PFSK-1 (cell line): ENCODE data around the gene WDR7.

Source experiments
- FOXP2 ChIP-seq: optimal IDR thresholded peaks from 2 replicates; pipeline ENCODE3; 2011; ENCODE audit warnings: borderline replicate concordance, control low read depth, inconsistent platforms; ENCODE audit not compliant: insufficient read depth; ENCODE audit errors: extremely low read length, extremely low read depth
- POLR2AphosphoS5 ChIP-seq: IDR thresholded peaks from 2 replicates; pipeline ENCODE4 v1.6.1; 2012; ENCODE audit warnings: low read depth, mild to moderate bottlenecking, control low read depth, low read length, moderate library complexity
- REST ChIP-seq, 2 experiments: IDR thresholded peaks; 2 replicates each; pipeline versions ENCODE4 v1.6.1 to v1.8.0; 2011 to 2012; ENCODE audit warnings: low read depth in 2 of 2, low read length in 2 of 2, control low read depth in 1 of 2, inconsistent platforms in 1 of 2, mild to moderate bottlenecking in 1 of 2, moderate library complexity in 1 of 2; ENCODE audit not compliant: insufficient read depth in 1 of 2
- SIN3A ChIP-seq: IDR thresholded peaks from 2 replicates; pipeline ENCODE4 v1.6.1; 2012; ENCODE audit warnings: mild to moderate bottlenecking, low read length, moderate library complexity, borderline replicate concordance; ENCODE audit not compliant: insufficient read depth
- TAF1 ChIP-seq: IDR thresholded peaks from 2 replicates; pipeline ENCODE4 v1.6.1; 2012; ENCODE audit warnings: low read length, control low read depth, borderline replicate concordance; ENCODE audit not compliant: insufficient read depth

WDR7 gene

DNA sequence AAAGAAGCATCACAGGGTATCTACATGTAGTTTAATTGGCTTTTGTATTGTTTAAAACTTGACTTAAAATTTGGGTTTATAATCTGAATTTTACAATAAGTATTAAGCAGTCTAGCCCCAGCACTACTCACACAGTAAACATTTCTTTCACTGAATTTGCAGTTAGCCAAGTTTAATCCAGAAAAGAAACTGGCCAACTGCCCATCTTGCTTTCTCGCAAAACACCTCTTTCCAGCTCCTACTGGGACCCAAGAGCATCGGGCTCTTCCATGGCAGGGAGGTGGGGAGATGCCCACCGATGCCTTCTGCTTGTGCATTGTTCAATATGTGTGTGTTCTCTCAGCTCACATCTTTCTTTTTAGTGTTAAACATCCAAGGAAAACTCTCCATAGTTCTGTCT lies 283.0 kb downstream of the WDR7 start:
- no peak for TF ChIP-seq TAF1
- TF ChIP-seq REST (IDR thresholded peaks at IDR 0.05; ENCODE audit: insufficient read depth in 1 of 2, low read depth in 2 of 2, low read length in 2 of 2), result no peak
- TF ChIP-seq POLR2AphosphoS5, result no peak
- TF ChIP-seq FOXP2, result no peak
- no peak for TF ChIP-seq SIN3A

DNA sequence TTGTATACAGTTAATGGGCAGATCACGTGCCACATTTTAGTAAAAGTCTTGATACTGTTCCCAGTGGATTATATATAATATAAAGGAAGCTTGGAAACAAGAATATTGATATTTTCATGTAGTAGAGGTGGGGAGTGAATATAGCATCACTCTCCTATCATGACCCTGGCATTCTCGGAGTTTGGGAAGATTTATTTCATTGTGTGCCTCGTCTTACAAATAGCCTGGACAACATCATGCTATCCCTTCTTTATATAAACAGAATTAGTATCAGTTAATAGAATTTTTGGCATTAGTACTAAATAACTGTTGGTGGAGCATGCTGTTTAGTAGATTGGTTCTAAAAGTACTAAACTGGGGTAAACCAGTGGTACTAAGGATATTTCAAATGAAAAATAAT lies 283.7 kb downstream of the WDR7 start:
- TF ChIP-seq SIN3A (no peak), TAF1 (no peak), FOXP2 (no peak), REST (IDR thresholded peaks at IDR 0.05; ENCODE audit: insufficient read depth in 1 of 2, low read depth in 2 of 2, low read length in 2 of 2) (no peak), POLR2AphosphoS5 (no peak)

DNA sequence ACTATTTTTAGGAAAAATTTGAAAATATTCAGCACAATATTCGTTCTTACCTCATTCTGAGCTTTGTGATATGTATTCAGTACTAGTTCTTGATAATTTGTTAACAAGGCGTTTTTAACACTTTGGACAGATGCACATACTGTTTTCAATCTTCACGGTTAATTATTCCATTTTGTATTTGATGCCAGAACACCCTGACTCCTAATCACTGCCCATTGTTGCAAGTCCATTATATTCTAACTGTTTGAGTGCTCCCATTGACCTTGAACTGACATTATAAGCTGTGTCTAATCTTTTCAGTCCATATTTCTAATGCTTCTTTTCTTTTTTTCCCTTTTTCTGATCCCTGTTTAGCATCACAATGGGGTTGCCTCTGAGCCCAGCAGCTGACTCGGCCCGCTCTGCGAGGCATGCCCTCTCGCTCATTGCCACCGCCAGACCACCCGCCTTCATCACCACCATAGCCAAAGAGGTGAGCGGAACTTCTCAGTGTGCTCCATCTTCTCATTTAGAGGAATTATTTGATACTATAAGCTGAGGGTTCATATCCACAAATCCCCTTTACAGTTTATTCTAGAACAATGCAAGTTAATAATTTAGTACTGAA lies 284.4 kb downstream of the WDR7 start:
- no peak for TF ChIP-seq TAF1
- TF ChIP-seq REST (IDR thresholded peaks at IDR 0.05; ENCODE audit: insufficient read depth in 1 of 2, low read depth in 2 of 2, low read length in 2 of 2), result no peak
- no peak for TF ChIP-seq POLR2AphosphoS5
- TF ChIP-seq SIN3A, result no peak
- no peak for TF ChIP-seq FOXP2

- TF ChIP-seq TAF1, result no peak
- no peak for TF ChIP-seq POLR2AphosphoS5
- TF ChIP-seq FOXP2, result no peak
- no peak for TF ChIP-seq REST (IDR thresholded peaks at IDR 0.05; ENCODE audit: insufficient read depth in 1 of 2, low read depth in 2 of 2, low read length in 2 of 2)
- TF ChIP-seq SIN3A, result no peak
These were observed 285.3 kb downstream of the WDR7 start for GRCh38 chr18:56936457-56936856.
